NOMO-1 treated with dmso at 0.1 percent for 144 hours (cell line): Measurements from ENCODE around the gene TMEM123.

Experiments used
- DNase-seq: peaks from one replicate; lab custom pipeline; 2025; ENCODE audit not compliant: unreplicated experiment; lab: John Stamatoyannopoulos, UW

TMEM123 gene

GRCh38 chr11:102426570-102426969, 26.0 kb downstream of the TMEM123 start:
- no peak for DNase-seq

DNA sequence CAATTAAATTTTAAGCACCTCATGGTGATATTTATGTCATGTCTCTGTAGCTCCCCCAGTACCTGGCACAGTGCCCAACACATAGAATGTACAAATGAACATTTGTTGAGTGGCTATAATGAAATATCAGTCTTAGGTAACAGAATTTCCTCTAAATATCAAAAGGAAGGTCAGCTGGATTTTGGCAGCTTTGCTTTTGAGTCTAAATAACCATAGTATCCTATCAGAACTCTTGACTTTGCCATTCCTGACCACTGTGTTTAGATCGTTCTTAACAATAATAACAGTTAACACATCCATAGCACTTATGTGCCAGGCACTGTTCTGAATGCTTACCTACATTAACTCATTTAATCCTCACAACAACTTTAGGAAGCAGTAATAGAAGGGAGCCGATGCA, 26.6 kb downstream of the TMEM123 start:
- DNase-seq: no peak

GRCh38 chr11:102423936-102424335, 28.6 kb downstream of the TMEM123 start:
- no peak for DNase-seq

DNA sequence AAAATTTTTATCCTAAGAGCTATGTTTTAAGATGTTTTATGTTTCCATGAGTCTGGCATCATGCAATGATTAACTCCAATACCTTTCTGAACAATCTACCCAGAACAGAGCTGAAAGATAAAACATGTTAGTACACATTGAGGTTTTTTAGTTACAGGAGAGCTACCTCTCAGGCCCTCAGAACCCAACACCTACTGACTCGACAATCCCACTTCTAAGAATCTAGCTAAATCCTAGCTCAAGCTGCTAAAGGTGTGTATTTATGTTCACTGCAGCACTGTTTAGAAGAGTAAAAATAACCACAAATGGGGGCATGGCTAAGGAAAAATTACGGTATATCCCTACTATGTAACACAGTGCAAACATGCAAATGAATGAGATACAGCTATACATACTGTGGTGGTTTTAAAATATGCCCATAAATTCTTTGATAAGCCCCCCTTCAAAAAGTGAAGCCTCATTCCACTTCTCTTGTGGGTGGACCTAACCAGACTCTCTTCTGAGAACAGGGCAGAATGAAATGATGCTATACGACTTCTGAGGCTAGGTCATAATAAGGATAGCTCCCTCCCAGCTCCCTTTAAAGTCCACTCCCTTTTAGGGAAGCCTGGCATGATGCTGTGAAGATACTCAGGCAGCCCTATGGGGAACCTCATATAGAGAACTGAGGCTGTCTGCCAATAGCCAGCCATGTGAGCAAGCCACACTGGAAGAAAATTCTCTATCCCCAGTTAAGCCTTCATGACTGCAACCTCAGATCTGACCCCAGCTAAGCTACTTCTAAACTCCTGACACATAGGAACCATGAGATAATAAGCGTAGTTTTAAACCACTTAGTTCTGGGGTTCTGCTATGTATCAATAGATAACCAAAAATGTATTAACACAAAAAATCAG, 29.5 kb downstream of the TMEM123 start:
- DNase-seq: no peak

DNA sequence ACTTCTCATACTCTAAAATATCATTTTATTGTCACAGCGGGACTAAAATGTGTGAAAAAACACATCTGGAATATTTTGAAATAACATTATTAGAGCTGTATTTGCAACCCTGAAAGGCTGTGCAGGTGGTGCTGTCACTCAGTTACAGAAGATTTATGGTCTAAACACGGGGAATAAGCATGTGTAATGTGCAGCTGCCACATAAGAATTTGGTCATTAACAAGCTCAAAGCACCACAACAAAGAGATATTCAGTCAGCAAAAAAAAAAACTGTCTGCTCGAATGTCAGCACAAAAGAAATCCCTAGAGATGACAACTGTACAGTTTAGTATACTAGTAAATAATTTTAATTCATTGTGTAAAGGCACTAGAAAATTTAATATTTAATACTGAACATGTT, 31.3 kb downstream of the TMEM123 start:
- DNase-seq: no peak

DNA sequence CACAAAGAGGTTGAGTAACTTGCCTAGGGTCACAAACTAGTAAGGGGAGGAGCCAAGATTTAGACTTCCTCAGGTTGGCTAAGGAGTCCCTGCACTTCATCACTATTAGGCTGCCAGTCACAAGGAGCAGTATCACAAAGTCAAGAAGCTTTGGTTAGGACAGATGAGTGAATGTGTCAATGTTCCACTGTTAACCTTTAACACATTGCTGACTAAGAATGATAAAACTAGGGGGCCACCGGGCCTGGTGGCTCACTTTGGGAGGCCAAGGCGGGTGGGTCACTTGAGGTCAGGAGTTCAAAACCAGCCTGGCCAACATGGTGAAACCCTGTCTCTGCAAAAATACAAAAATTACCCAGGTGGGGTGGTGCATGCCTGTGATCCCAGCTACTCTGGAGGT, 32.0 kb downstream of the TMEM123 start:
- no peak for DNase-seq

- no peak for DNase-seq
Observed at GRCh38 chr11:102419181-102419580, 33.4 kb downstream of the TMEM123 start.

DNA sequence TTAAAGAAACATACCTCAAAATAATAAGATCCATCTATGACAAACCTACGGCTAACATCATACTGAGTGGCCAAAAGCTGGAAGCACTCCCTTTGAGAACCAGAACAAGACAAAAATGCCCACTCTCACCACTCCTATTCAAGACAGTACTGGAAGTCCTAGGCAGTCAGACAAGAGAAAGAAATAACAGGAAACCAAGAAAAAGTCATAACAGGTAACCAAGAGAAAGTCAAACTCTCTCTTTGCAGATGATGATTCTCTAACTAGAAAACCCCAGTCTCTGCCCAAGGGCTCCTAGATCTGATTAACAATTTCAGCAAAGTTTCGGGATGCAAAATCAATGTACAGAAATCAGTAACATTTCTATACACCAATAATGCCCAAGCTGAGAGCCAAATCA, 35.6 kb downstream of the TMEM123 start:
- no peak for DNase-seq

GRCh38 chr11:102415304-102415916, 37.2 kb downstream of the TMEM123 start:
- DNase-seq: no peak

DNA sequence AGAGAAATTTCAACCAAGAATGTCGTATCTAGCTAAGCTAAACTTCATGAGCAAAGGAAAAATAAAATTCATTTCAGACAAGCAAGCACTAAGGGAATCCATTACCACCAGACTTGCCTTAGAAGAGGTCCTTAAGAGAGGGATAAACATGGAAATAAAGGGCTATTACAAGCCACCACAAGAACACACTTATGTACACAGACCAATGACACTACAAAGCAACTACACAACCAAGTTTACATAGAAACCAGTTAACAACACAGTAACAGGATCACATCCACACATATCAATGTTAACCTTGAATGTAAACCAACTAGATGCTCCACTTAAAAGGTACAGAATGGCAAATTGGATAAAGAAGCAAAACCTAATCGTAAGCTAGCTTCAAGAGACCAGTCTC, 38.0 kb downstream of the TMEM123 start:
- DNase-seq: no peak

DNA sequence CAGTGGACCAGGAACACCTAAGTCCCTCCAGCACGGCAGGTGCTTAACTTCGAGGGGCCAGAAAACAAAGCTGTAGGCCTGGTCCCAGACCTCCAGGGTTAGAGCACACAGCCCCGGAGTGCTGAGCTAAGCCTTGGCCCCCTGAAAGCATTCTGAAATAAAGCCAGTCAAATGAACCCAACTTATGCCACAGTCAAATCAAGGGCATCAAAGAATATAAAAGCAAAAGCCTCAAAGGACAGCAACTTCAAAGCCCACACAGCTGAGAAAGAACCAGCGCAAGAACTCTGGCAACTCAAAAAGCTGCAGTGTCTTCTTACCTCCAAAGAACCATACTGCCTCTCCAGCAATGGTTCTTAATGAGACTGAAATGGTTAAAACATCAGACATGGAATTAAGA, 39.1 kb downstream of the TMEM123 start:
- no peak for DNase-seq

DNA sequence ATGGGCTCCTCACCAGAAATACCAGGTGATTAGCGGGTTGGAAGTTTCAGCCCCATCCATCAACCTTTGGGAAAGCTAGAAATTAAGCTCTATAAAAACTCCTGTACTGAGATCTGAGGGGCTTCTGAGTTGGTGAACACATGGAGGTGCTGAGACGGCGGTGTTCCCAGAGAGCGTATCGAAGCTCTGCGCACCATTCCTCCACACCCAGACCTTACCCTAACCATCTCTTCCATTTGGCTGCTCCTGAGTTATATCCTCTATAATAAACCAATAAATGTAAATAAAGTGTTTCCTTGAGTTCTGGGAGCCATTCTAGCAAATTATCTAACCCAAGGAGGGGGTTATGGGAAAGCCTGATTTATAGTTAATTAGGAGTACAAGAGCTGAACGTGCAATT, 41.4 kb downstream of the TMEM123 start:
- DNase-seq: no peak

DNA sequence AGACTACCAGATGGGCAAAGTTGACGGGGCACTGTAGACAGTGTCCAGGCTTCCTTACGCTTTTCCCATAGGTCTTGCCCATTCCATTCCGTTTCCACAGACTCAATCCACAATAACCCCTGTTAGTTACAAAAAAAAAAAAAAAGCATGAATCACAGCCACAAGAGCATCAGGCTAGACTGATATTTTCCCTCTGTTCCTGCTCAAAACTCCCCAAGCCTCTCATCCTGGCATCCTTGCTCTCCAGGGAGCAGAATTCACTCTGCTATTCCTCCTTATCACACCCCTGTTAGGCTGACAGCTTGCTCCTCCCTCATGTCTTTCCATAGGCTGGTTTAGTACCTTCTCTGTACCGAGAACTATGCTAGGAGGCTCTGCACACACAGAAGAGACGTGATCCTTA, 42.2 kb downstream of the TMEM123 start:
- DNase-seq: no peak

DNA sequence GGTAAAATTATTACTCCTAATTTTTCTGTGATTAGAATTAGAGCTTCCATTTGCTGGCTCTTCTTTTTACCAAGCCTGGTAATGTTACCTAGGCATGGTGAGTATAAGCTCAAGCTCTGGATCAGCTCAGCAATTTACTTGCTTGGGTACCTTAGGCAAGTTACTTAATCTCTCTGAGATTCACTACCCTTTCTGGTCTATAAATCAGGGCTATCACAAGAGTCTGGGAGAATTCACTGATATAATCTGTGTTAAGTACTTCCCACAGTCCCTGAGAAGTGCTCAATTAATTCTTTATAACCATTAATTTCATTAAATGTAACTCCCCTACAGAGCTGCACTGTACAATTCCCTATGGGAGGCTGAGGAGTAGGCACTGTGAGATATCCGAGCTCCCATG, 44.2 kb downstream of the TMEM123 start:
- DNase-seq: no peak

DNA sequence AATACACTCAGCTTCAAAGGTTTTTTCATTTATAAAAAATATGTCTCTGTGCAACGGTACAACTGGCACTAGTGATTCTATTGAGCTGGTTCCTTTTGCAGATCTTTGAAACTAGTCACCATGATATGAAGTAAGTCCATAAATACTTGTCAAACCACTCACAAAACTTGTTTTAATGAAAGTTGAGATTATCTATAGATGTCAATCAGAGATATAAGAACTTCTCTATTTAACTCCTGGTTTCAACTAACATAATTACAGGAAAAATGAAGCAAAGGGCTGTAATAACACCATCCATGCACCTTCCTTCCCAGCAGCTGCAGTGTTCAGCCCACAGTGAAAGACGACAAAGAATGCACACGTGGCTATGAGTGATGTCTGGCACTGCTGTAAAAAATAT, 44.7 kb downstream of the TMEM123 start:
- DNase-seq: no peak

DNA sequence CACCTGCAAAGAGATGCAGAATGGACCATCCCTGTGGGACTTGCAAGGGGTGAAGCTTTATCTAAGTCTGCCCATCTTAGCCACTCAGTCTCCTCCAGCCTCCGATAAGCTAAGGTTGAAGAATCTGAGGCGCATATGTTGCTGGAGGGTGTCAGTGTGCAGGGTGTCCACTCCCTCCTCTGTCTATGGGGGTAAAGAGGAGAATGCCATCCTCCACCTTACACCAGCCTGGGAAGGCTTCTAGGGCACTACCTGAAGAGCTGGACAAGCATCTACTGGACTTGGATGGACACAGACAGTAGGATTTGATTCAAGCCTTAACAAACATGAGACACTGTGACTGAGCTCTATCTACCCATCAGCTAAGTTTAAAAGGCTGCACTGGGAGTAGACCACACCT, 46.5 kb downstream of the TMEM123 start:
- DNase-seq: no peak

DNA sequence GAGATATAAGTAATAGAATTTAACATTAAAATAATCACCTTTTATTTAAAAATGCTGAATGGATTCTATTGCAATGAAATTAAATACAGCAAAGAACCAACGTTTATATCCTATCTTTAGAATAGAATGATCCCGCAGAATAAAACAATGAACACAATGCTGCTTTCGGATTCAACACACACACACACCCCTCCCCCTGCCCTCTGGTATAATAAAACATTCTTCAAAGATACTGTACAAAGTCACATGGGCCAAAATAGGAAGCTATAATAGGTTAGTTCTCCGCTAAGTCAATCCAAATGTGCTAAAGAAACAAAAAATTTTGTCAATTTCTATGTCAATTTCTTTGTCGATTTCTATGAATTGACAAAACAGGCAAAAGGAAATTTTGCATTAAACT, 47.1 kb downstream of the TMEM123 start:
- DNase-seq: no peak

GRCh38 chr11:102402548-102402947, 50.0 kb downstream of the TMEM123 start:
- no peak for DNase-seq

DNA sequence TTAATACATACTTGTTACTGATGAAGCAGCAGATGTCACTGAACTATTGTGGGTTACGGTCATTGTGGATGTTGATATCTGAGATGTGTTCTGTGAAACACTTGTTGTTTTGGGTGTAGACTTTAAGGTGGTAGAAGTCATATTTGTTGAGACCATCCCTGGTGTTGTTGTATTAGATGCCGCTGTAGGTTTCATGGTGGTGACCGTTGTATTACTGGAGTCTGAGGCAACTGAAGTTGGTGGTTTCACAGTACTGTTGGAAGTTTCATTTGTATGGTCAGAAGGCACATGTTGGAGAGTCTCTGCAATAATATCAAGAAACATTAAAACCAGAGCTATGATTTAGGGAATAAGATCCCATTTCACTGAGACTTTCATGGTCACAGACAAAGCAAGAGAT, 50.7 kb downstream of the TMEM123 start:
- DNase-seq: no peak

- DNase-seq: no peak
Observed at GRCh38 chr11:102400603-102401002, 52.0 kb downstream of the TMEM123 start.

- no peak for DNase-seq
Observed at GRCh38 chr11:102399189-102399588, 53.4 kb downstream of the TMEM123 start.

DNA sequence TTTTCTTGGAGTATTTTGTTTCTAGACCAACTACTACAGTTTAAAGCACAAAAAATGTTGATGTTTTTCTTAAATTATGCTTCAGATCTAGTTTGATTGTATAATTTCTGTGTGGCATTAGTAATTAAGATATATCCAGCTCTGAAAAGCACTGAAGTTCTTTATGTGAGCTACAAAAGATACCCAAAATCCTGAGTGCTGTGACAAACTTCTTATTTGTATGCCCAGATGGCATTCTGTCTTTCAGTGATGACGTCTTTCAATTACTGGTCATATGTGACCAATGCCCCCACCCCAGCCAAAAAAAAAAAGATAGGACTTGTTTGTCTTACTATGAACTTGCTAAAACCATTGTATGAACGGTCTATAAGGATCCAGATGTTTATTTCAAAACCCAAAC, 54.3 kb downstream of the TMEM123 start:
- DNase-seq: no peak
